ENCODE measurements around the gene DKK2.

DKK2 gene, protein sequence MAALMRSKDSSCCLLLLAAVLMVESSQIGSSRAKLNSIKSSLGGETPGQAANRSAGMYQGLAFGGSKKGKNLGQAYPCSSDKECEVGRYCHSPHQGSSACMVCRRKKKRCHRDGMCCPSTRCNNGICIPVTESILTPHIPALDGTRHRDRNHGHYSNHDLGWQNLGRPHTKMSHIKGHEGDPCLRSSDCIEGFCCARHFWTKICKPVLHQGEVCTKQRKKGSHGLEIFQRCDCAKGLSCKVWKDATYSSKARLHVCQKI
- total RNA-seq, result 0.31 to 7.4 (median 1.3) reads per million in 17 experiments

DNA sequence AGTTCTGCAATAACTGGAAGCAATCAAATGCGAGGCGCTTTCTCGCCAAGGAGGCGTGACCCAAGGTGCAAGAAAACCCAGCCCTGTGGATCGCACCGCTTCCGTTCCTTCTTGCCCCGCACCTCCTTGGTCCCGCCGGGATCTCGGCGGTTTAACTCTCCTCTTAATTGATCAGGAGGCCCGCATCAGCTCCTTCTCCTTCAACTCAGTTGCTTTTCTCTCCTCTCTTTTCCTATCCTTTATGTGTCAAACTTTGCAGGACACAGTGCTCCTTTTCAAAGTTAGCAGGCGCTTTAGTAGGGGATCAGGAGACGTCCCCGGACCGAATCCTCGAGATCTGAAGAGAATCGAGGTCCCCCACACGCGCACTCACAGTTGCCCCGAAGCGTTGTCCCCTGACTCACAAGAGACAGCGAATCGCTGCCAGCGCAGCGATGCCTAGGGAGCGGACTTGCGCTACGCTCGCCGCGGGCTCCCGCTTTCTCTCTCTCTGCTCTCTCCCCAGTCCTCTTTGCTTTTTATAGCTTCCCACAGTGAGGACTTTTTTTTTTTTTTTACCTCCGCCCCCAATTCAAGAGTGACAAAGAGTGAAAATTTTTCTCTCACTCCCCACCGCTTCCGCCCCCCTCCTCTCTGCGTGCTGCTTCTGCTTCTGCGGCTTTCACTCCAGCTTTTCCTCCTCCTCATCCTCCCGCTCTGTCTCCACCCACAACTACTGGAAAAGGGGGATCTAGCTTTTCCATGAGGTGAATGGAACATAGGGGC, at the start of gene DKK2:
DKK2 (minus strand) TSS at position 495 of the 765 bp plus-strand sequence. CDS start 722 bp downstream, outside the sequence.
- peak; percentile 3 to 49 (median 28) for DNase-seq

GRCh38 chr4:107077192-107077591, 41.1 kb upstream of the DKK2 start:
- no peak for DNase-seq

GRCh38 chr4:107072836-107073736, 37.0 kb upstream of the DKK2 start:
- no peak for DNase-seq

- DNase-seq, result no peak
Measured at GRCh38 chr4:107071108-107071507, 35.0 kb upstream of the DKK2 start.

DNA sequence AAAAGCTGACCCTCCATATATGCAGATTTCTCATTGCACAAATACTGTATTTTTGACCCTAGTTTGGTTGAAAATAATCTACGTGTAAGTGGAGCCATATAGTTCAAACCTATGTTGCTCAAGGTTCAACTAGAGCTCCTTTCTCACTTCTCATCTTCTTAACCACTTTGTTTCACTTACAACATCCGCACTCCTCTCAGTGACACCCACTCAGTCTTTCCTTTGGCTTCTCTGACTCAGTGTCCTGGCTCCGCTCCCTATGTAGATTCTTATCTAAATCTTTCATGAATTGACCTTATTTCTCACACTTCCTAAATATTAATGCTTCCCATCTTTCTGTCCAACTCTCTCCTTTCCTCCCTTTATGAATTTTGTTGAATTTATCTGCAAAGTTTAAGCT, 32.9 kb upstream of the DKK2 start:
- DNase-seq, result peak in 3 of 4 experiments; percentile 31 to 64 (median 52)

DNA sequence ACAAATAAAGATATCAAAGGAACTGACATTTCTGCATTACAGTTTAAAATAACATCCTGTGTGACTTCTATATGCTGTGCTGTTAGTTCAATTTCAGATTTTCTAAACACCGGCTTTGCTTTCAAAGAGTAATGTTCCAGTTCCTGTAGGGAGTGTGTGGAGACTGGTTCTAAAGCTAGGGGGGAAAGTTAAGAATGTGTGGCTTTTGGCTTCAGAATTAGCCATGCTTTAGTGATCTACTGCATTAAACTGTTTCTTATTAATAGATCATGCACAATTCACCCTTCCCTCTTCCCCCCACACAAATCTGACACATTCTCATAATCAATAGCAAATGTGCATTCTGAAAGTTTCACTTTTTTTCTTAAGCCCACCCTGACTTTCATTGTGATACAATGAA, 32.0 kb upstream of the DKK2 start:
- DNase-seq, result no peak

DNA sequence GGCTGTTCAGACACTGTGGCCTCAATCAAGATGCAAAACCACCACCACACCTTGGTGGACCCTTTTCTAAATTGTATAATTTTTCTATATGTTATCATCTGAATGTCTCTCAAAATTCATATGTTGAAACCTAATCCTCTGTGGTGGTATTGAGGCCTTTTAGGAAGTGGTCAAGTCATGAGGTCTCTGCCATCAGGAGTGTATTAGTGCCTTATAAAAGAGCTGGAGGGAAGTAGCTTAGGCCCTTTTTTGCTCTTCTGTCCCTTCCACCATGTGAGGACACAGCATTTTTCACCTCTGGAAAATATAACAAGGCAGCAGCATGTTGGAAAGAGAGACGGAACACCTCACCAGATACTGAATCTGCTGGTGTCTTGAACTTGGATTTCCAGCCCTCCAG, 30.5 kb upstream of the DKK2 start:
- peak; percentile 24 to 70 (median 45) for DNase-seq

DNA sequence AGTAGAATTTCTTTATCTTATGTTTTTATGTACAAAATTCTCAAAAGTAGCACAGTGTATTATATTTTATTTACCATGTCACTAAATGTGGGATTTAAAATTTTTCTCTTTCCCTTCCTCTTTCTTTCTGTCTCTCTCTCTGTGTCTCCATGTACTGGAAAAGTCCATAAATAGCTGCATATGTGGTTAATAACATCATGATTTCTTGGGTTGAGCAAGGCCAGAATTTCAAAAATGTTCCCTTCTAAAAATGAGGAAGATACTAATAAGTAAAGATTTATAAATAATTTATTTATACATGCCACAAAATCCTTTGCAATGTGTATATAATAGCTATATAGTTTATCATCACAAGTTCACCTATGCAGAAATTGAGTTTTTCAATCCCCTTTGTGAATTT, 29.1 kb upstream of the DKK2 start:
- peak; percentile 4 to 68 (median 43) for DNase-seq

- DNase-seq, result no peak
Measured at GRCh38 chr4:107060388-107060787, 24.3 kb upstream of the DKK2 start.

DNA sequence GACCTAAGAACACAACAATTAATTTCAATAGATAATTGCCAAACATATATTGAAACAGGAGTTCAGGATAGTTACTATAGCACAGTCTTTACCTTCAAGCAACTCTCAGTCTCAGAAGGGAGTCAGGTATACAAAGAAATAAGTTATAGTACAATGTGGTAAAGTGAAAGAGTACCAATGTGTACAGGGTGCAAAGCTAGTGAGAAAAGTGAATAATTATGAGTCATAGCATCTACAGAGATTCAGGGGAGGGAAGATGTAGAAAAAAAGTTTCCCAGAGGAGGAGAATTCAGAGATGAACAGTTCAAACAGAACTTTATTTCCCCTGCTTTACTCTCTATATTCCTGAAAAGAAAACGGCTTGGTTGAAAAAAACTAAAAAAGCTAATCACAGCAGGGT, 22.7 kb upstream of the DKK2 start:
- no peak for DNase-seq

DNA sequence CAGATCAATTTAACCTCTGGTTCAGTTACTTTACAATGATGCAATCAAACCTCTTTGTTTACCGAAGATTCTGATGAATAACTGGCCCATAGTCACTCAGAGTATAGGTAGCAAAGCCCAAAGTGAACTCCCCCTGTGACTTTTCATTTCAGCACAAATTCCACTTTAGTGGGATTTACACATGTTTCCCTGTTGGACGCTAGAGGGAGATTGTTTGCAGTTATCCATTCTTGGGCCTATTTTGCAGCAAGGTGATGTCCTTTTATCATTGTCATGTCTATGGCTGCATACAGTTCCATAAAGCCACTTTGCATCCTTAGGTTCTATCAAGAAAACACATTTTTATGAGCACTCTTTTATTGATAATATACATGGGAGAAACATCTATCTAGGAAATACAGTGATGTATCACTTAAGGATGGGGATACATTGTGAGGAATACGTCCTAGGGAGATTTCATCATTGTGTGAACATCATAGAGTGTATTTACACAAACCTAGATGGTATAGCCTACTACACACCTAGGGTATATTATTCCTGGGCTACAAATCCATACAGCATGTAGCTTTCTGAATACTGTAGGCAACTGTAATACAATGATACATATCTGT, 14.5 kb upstream of the DKK2 start:
- DNase-seq, result peak in 2 of 4 experiments; percentile 18 to 45

GRCh38 chr4:107046261-107046660, 10.1 kb upstream of the DKK2 start:
- no peak for DNase-seq

DNA sequence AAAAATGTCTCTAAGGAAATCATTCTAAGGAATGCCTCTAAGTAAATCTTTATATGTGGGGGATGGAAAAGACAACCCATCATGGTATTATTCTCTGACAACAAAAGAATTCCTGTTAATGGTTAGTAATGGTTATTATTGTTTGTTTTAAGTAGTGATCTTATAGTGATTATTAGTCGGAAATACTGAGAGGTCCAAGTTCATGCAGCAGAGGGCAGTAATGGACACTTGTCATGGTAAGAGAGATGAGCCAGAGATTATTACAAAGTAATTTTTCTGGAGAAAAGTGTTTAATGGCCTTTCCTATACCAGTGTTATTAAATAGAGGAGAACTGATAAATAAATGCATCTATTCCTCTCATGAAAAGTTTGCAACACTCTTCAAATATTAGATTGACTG, 8.1 kb upstream of the DKK2 start:
- peak in 3 of 4 experiments; percentile 3 to 35 (median 18) for DNase-seq

DNA sequence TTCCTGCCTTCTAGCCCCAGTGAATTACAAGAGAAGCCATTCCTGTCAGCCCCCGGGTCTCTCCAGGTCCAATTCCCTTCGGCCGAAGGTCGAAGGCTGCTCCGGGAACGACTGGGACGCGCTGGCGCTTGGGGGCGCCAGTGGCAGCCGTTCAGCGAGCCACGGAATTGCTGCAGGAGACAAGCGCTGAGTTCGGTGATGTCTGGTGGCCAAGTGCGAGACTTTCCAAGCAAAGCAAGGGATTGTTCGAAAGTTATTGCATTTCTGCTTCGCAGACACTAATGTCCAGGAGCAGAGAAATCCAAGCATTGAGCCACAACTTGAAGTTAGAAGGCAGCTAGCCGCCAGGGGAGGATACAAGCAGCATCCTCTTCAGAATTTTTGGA, 1.1 kb upstream of the DKK2 start:
- peak in 3 of 4 experiments; percentile 16 to 52 (median 42) for DNase-seq

DNA sequence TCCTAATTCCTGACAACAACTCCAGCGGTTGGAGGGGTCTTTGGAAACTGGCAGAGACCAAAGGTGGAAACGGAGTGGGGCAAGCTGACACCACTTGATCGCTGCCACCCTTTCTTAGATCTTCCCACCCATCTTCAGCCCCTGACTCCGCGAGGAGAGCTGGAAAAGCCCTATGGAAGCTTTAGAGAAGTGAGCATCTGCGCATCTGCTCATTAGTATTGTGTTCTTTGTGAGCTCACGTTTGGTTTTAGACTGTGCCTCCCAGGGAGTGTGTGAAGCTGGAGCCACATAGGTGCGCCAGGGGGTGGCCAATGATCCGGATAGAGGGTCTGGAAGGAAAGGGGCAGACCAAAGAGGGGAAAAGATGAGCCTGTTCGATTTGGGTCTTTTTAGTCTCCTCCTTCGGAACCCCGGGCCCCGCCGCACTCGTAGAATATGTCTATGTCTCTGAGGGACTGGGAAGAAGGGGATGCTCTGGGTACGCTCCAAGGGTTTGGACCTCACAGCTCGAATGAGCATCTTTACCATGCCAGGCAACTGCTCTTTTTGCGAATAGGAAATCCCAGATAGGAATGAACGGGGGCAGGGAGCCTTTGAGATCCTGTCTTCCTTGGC, 578 bp upstream of the DKK2 start:
- DNase-seq, result no peak

DNA sequence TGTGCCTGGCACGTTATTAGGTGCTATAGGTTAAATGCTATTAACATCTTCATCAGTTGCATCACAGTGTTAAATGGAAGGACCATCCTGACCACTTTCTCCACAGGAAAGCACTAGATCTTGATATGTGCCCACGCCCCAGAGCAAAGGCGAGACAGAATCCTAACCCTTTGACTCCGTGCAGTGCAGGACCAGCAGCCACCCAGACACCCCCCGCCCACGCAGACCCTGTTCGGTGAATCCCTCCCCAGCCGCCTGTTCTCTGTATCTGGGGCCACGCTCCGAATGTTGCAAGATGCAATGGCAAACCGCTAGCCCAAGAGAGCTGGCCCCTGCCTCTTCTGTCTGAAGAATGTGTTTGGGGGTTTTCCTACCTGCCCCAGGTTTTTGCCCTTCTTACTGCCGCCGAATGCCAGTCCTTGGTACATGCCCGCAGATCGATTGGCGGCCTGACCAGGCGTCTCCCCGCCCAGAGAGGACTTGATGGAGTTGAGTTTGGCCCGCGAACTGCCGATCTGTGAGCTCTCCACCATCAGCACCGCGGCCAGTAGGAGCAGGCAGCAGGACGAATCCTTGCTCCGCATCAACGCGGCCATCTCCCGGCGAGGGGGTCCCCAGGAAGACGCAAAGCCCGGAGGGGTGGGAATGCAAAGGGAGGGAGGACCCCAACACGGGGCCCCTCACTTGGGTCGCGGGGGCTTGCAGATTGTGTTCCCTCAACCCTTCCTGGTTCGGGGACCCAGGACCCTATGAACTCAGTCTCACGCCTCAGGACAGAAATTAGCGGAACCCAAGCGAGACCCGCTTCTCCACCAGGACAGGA, 906 bp downstream of the DKK2 start:
- peak in 2 of 4 experiments; percentile 8 to 34 for DNase-seq

DNA sequence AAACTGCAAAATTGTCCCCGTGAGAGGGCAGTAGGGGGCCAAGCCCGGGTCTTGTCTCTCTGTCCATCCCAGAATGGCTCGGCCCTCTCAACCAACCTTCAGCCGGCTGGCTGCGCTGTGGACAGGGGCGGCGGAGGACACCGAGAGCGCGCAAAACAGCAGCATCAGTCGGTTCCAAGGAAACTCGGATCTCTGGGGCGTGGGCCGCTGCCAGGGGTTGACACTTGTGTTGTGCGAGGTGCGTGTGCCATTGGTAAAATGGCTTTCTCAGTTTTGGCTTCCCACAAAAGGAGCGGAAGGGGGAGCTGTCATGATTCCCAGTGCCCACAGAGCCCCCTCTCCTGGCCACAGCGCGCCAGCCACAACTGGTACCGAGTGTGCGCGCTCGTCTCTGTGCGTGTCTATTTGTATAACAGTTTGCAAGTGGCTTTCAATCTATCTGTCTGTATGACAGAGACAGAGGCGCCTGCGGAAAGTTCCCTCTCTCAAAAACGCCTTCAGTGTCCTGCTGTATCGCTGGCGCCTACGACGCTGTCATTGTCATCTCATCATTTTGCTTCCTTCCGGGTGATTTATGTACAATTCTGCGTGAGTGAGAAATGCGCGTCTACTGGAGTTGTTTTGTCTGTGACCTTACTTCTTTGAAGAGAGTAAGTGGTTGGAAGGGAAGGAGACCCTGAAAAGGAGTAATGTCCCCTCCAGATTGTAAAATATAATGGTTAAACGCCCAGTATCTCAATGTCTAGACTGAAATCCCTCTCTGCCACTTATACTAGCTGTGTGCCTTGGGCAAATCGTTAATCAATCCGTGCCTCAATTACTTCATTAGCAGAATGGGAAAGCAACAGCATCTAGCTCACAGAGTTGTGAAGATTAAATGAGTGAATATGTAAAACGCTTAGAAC, 1.8 kb downstream of the DKK2 start:
- DNase-seq, result peak in 3 of 4 experiments; percentile 12 to 20 (median 13)

GRCh38 chr4:107027379-107027778, 8.7 kb downstream of the DKK2 start:
- DNase-seq, result no peak

DNA sequence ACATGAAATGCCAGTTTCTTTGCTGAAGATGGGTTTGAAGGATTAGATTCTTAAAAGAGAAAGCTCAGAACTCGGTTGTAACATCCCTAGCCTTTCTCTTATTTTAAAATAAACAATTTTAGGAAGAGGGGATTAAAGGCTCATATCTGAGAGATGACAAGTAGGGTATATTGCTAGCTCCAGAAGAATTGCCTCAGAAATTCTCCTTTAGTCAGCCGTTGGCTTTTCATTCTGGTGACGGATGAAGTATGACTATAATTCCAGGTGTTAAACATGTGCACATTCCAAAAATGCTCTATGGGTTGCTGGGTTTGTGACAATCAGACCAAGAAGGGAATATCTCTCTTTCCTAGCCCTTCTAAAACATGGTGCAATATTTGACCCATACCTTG, 17.8 kb downstream of the DKK2 start:
- no peak for DNase-seq
